ENCODE data around the gene CRADD.
"Not testable (repeated sequence)": the region's sequence is repeated elsewhere in the genome, so short reads cannot be mapped to it uniquely, and the experiment has no call there.

Gene CRADD

GRCh38 chr12:93773122-93773871 lies 96.1 kb downstream of the CRADD start:
- WGBS, 2 experiments (ENCODE audit: insufficient coverage in 2 of 2) = 100% methylated on average over 1 to 2 of the region's 5 CpGs
- H3K9me3 ChIP-seq (ENCODE audit: control insufficient read depth, low read length) = no peaks in the 10 kb centered on the region
- H3K4me1 ChIP-seq (ENCODE audit: control insufficient read depth, insufficient read depth, low read length, poor library complexity, severe bottlenecking) = peaks cover 8% of the 10 kb centered on the region
- no peaks in the 10 kb centered on the region for H3K36me3 ChIP-seq (ENCODE audit: control insufficient read depth, insufficient read depth, low read length)
- no peak overlapping the region for H3K27ac ChIP-seq (ENCODE audit: low read depth, low read length, severe bottlenecking)
- no peak overlapping the region for H3K4me3 ChIP-seq (ENCODE audit: extremely low read depth, insufficient read depth, low read length, poor library complexity, severe bottlenecking)

- Histone ChIP-seq H3K9me3 (ENCODE audit: control insufficient read depth, low read length) (no peaks in the 10 kb centered on the region), H3K27ac (ENCODE audit: low read depth, low read length, severe bottlenecking) (no peak overlapping the region), H3K4me1 (ENCODE audit: control insufficient read depth, insufficient read depth, low read length, poor library complexity, severe bottlenecking) (peaks cover 15% of the 10 kb centered on the region), H3K4me3 (ENCODE audit: extremely low read depth, insufficient read depth, low read length, poor library complexity, severe bottlenecking) (no peak overlapping the region), H3K36me3 (ENCODE audit: control insufficient read depth, insufficient read depth, low read length) (no peaks in the 10 kb centered on the region)
- WGBS, 2 experiments (ENCODE audit: insufficient coverage in 2 of 2) = 100% methylated on average over 1 of the region's 2 CpGs; no CpG with 5 or more reads in 1 of the 2 experiments
Observed at GRCh38 chr12:93776581-93777018, 99.4 kb downstream of the CRADD start.

DNA sequence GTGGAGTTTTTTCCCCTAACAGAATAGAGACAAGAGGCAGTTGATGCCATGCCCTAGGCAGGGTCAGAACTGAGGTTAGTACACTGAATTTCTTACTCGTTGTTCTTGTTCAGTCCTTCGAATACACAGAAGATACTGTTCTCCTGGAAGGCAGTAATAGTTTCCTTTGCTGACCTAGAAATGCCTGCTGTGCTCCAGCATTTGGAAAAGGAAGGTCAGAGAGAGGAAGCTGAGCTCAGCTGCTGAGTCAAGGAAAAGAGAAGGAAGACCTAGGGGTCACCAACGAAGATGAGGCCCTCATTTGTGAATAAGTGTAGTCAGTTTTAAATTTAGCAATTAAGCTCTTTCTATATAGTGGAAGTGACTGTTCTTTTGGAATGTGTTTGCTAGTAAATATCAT lies 100.1 kb downstream of the CRADD start:
- Histone ChIP-seq H3K4me1 (ENCODE audit: control insufficient read depth, insufficient read depth, low read length, poor library complexity, severe bottlenecking) (peaks cover 15% of the 10 kb centered on the region), H3K36me3 (ENCODE audit: control insufficient read depth, insufficient read depth, low read length) (no peaks in the 10 kb centered on the region), H3K27ac (ENCODE audit: low read depth, low read length, severe bottlenecking) (no peak overlapping the region), H3K4me3 (ENCODE audit: extremely low read depth, insufficient read depth, low read length, poor library complexity, severe bottlenecking) (no peak overlapping the region), H3K9me3 (ENCODE audit: control insufficient read depth, low read length) (no peaks in the 10 kb centered on the region)
- 74 to 81% methylated on average over 3 of the region's 3 CpGs for WGBS, 2 experiments (ENCODE audit: insufficient coverage in 2 of 2)

DNA sequence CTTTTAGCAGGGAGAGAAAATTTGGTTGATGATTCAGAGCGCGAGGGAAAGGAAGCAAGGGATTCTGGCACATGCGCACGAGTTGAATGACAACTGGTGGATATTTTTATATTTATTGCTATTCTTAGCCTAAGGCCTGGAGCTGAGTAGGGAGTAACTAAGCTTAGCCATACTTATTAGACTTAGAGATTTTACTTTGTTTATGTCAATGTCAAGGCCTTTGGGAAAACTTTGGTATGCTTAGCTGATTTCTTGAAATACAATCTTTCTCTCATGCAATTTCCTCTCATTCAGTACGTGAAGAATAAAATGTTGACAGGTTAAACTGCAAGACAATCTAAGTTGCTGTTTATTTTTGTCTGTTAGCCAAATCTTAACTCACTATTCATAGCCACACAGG lies 101.1 kb downstream of the CRADD start:
- Histone ChIP-seq H3K27ac (ENCODE audit: low read depth, low read length, severe bottlenecking) (no peak overlapping the region), H3K36me3 (ENCODE audit: control insufficient read depth, insufficient read depth, low read length) (no peaks in the 10 kb centered on the region), H3K4me1 (ENCODE audit: control insufficient read depth, insufficient read depth, low read length, poor library complexity, severe bottlenecking) (peaks cover 15% of the 10 kb centered on the region), H3K4me3 (ENCODE audit: extremely low read depth, insufficient read depth, low read length, poor library complexity, severe bottlenecking) (no peak overlapping the region), H3K9me3 (ENCODE audit: control insufficient read depth, low read length) (no peaks in the 10 kb centered on the region)
- 92% methylated on average over 2 of the region's 5 CpGs; no CpG with 5 or more reads in 1 of the 2 experiments for WGBS, 2 experiments (ENCODE audit: insufficient coverage in 2 of 2)

- no peaks in the 10 kb centered on the region for H3K9me3 ChIP-seq (ENCODE audit: control insufficient read depth, low read length)
- no peak overlapping the region for H3K4me3 ChIP-seq (ENCODE audit: extremely low read depth, insufficient read depth, low read length, poor library complexity, severe bottlenecking)
- 100% methylated on average over 2 of the region's 3 CpGs; no CpG with 5 or more reads in 1 of the 2 experiments for WGBS, 2 experiments (ENCODE audit: insufficient coverage in 2 of 2)
- no peak overlapping the region for H3K27ac ChIP-seq (ENCODE audit: low read depth, low read length, severe bottlenecking)
- peaks cover 20% of the 10 kb centered on the region for H3K4me1 ChIP-seq (ENCODE audit: control insufficient read depth, insufficient read depth, low read length, poor library complexity, severe bottlenecking)
- no peaks in the 10 kb centered on the region for H3K36me3 ChIP-seq (ENCODE audit: control insufficient read depth, insufficient read depth, low read length)
Observed at GRCh38 chr12:93778766-93779165, 101.6 kb downstream of the CRADD start.

DNA sequence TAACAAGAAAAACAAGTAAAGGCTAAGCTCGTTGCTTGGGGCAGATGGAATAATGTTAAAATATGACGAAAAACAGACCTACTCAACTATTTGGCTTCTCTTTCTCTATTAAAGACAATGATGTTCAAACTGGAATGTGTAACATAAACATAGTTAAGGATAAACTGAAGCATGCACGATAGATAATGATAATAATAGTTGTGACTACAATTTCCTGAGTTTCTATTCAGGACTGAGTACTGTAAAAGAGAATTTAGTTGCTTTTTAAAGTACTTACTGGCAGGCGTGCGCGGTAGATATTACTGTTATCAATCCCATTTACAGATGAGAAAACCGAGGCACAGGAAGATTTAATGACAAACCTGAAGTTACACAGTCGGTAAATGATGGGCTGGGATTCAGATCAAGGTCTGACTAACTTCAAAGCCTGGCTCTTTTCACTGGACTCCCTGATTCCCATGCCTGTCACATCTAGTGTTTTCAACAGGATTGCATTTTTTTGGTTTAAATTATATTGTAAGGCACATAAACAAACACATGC lies 103.0 kb downstream of the CRADD start:
- Histone ChIP-seq H3K27ac (ENCODE audit: low read depth, low read length, severe bottlenecking) (no peak overlapping the region), H3K9me3 (ENCODE audit: control insufficient read depth, low read length) (no peaks in the 10 kb centered on the region), H3K4me1 (ENCODE audit: control insufficient read depth, insufficient read depth, low read length, poor library complexity, severe bottlenecking) (peaks cover 30% of the 10 kb centered on the region), H3K4me3 (ENCODE audit: extremely low read depth, insufficient read depth, low read length, poor library complexity, severe bottlenecking) (no peak overlapping the region), H3K36me3 (ENCODE audit: control insufficient read depth, insufficient read depth, low read length) (no peaks in the 10 kb centered on the region)
- 93 to 100% methylated on average over 1 to 3 of the region's 8 CpGs for WGBS, 2 experiments (ENCODE audit: insufficient coverage in 2 of 2)

DNA sequence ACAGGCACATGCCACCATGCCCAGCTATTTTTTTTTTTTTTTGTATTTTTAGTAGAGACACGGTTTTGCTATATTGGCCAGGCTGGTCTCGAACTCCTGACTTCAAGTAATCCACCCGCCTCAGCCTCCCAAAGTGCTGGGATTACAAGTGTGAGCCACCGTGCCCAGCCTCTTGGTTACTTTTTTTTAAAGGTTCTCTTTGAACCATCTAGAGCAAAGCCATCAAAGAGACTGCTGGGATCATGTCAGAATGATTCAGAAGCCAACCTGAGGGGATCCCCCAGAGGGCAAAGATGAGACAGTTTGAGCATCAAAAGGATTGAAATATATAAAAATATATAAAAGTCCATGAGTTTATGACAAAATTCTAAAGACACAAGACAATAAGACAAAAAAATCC lies 103.7 kb downstream of the CRADD start:
- WGBS, 2 experiments (ENCODE audit: insufficient coverage in 2 of 2) = 74 to 93% methylated on average over 3 of the region's 4 CpGs
- H3K4me1 ChIP-seq (ENCODE audit: control insufficient read depth, insufficient read depth, low read length, poor library complexity, severe bottlenecking) = peaks cover 37% of the 10 kb centered on the region
- not testable (repeated sequence) for H3K27ac ChIP-seq (ENCODE audit: low read depth, low read length, severe bottlenecking); H3K4me3 ChIP-seq (ENCODE audit: extremely low read depth, insufficient read depth, low read length, poor library complexity, severe bottlenecking); H3K9me3 ChIP-seq (ENCODE audit: control insufficient read depth, low read length); H3K36me3 ChIP-seq (ENCODE audit: control insufficient read depth, insufficient read depth, low read length)

DNA sequence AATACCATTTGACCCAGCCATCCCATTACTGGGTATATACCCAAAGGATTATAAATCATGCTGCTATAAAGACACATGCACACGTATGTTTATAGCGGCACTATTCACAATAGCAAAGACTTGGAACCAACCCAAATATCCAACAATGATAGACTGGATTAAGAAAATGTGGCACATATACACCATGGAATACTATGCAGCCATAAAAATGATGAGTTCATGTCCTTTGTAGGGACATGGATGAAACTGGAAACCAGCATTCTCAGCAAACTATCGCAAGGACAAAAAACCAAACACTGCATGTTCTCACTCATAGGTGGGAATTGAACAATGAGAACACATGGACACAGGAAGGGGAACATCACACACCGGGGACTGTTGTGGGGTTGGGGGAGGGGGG lies 104.8 kb downstream of the CRADD start:
- WGBS, 2 experiments (ENCODE audit: insufficient coverage in 2 of 2) = no CpG with 5 or more reads among the region's 4 CpGs
- H3K27ac ChIP-seq (ENCODE audit: low read depth, low read length, severe bottlenecking); H3K9me3 ChIP-seq (ENCODE audit: control insufficient read depth, low read length); H3K36me3 ChIP-seq (ENCODE audit: control insufficient read depth, insufficient read depth, low read length); H3K4me3 ChIP-seq (ENCODE audit: extremely low read depth, insufficient read depth, low read length, poor library complexity, severe bottlenecking): not testable (repeated sequence)
- H3K4me1 ChIP-seq (ENCODE audit: control insufficient read depth, insufficient read depth, low read length, poor library complexity, severe bottlenecking) = peaks cover 39% of the 10 kb centered on the region

GRCh38 chr12:93782853-93783252 lies 105.7 kb downstream of the CRADD start:
- no peak overlapping the region for H3K27ac ChIP-seq (ENCODE audit: low read depth, low read length, severe bottlenecking)
- WGBS, 2 experiments (ENCODE audit: insufficient coverage in 2 of 2) = no CpG with 5 or more reads among the region's 1 CpG
- no peak overlapping the region for H3K4me3 ChIP-seq (ENCODE audit: extremely low read depth, insufficient read depth, low read length, poor library complexity, severe bottlenecking)
- no peaks in the 10 kb centered on the region for H3K36me3 ChIP-seq (ENCODE audit: control insufficient read depth, insufficient read depth, low read length)
- no peaks in the 10 kb centered on the region for H3K9me3 ChIP-seq (ENCODE audit: control insufficient read depth, low read length)
- H3K4me1 ChIP-seq (ENCODE audit: control insufficient read depth, insufficient read depth, low read length, poor library complexity, severe bottlenecking) = peaks cover 40% of the 10 kb centered on the region

DNA sequence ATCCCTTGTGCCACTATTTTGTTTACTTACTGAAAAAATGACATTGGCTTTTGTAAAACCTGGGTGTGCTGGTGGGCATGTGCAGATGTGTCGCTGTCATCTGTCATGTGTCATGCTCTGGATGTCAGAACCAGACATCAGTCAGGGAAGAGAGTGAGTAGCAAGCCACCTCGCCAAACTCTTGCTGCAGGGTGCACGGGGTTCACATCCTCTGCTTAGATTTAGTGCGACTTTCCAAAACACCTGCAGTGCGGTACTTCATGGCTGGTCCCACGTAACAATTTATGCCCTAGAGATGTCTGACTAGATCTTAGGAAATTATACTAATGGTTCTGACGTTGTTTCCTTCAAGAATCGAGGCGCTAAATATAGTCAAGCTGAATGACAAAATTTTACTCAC lies 106.7 kb downstream of the CRADD start:
- Histone ChIP-seq H3K27ac (ENCODE audit: low read depth, low read length, severe bottlenecking) (peak overlapping the region; percentile 96), H3K4me1 (ENCODE audit: control insufficient read depth, insufficient read depth, low read length, poor library complexity, severe bottlenecking) (peaks cover 35% of the 10 kb centered on the region), H3K36me3 (ENCODE audit: control insufficient read depth, insufficient read depth, low read length) (no peaks in the 10 kb centered on the region), H3K9me3 (ENCODE audit: control insufficient read depth, low read length) (no peaks in the 10 kb centered on the region), H3K4me3 (ENCODE audit: extremely low read depth, insufficient read depth, low read length, poor library complexity, severe bottlenecking) (no peak overlapping the region)
- 90 to 93% methylated on average over 6 to 9 of the region's 9 CpGs for WGBS, 2 experiments (ENCODE audit: insufficient coverage in 2 of 2)

Measured in mesodermal cell (in vitro differentiated cells).